ENCODE results near the gene BEST4.
"Not testable (repeated sequence)": the region's sequence is repeated elsewhere in the genome, so short reads cannot be mapped to it uniquely, and the experiment has no call there.

Gene BEST4

DNA sequence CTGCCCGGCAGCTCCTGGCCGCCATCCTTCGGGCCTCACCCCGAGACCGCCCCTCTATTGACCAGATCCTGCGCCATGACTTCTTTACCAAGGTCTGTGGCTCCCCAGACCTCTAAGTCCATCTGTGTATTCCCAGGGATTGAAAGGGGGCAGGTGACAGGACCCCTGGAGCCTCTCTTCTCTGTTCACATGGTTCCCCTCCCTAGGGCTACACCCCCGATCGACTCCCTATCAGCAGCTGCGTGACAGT is 15.0 kb upstream of the BEST4 start:
- no peak for DNase-seq (ENCODE audit: low read depth in 3 of 3, low spot score in 1 of 3)

DNA sequence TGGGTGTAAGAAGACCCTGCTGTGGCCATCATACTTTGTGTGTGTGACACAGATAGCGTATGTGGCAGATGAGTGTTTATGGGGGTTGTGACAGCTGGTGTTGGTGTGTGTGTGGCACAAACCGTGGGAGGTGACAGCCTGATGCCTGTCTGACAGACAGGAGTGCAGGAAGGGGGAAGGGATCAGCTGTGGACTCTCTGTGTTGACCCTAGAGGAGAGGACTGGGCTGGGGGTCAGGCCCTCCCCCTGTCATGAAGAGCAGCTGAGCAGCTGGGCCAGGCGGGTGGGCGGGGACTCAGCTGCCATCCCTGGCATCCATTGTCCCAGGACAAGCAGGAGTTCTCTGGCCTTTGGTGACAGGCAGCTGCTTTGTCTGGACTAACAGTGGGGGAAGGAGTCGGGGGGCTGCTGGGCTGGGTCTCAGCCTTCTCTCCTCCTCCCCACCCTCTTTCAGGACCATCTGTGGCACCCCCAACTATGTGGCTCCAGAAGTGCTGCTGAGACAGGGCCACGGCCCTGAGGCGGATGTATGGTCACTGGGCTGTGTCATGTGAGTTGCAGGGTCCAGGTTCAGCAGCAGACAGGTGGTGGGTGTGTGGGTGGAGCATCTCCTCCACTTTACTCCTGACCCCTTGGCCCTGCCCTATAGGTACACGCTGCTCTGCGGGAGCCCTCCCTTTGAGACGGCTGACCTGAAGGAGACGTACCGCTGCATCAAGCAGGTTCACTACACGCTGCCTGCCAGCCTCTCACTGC is 14.5 kb upstream of the BEST4 start:
- DNase-seq (ENCODE audit: low read depth in 3 of 3, low spot score in 1 of 3) = no peak

DNA sequence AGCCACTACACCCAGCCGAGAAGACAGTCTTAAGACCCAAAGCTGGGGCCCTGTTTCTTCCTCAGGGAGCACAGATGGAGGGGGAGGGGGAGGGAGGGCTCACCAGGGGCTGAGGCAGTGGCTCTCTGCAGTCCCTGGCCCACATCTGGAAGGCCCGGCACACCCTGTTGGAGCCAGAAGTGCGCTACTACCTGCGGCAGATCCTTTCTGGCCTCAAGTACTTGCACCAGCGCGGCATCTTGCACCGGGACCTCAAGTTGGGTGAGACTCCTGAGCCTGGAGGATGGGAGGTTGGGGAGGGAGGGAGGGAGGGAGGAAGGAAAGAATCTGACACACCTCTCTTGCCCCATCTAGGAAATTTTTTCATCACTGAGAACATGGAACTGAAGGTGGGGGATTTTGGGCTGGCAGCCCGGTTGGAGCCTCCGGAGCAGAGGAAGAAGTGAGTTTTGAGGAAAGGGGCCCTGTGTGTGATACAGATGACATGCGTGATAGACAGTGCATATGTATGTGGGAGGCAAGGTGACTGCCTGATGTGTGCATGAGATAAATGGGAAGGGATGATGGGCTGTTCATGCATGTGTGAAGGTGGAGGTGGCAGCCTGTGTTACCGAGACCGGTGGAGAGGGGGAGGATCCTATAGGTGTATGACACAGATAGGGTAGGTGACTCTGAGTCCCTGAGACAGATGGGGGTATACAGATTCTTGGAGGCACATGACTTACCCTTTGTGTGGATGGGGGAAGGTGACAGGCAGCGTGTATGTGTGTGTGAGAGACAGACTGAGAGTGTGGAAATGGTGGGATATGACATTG is 13.7 kb upstream of the BEST4 start:
- no peak for DNase-seq (ENCODE audit: low read depth in 3 of 3, low spot score in 1 of 3)

DNA sequence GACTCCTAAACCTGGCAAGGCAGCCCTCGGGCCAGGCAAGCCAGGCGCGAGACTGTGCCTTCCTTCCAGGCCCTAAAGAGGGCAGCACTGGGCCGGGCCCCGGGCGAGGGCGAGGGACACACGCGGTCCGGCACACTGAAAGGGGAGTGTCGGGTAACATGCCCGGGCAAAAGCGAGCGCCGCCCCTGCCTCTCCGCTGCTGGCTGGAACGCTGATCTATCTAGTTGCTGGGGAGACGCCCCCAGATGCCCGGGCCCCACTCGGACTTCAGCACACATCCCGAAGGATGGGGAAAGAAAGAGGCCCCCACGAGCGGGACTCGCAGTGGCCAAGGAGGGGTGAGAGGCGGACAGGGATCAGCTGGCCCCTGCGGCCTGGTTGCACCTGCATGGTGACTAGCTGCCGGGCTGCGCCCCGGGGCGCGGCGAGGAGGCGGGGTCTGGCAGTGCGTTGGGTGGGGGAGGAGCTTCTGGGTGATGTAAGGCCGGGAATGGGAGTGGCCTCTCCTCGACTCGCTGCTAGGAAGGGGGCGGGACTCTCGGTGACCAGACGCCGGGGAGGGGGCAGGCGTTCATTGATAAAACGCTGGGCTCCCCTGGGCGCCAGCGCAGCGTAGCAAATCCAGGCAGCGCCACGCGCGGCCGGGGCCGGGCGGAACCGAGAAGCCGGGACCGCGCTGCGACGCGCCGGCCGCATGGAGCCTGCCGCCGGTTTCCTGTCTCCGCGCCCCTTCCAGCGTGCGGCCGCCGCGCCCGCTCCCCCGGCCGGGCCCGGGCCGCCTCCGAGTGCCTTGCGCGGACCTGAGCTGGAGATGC is 12.0 kb upstream of the BEST4 start, which contains the start of gene PLK3:
Gene PLK3 (plus strand): TSS at position 608 of the 815 bp plus-strand sequence. CDS start 87 bp downstream, at position 695.
- peak; percentile 94 to 99 (median 98) for DNase-seq (ENCODE audit: low read depth in 3 of 3, low spot score in 1 of 3)

DNA sequence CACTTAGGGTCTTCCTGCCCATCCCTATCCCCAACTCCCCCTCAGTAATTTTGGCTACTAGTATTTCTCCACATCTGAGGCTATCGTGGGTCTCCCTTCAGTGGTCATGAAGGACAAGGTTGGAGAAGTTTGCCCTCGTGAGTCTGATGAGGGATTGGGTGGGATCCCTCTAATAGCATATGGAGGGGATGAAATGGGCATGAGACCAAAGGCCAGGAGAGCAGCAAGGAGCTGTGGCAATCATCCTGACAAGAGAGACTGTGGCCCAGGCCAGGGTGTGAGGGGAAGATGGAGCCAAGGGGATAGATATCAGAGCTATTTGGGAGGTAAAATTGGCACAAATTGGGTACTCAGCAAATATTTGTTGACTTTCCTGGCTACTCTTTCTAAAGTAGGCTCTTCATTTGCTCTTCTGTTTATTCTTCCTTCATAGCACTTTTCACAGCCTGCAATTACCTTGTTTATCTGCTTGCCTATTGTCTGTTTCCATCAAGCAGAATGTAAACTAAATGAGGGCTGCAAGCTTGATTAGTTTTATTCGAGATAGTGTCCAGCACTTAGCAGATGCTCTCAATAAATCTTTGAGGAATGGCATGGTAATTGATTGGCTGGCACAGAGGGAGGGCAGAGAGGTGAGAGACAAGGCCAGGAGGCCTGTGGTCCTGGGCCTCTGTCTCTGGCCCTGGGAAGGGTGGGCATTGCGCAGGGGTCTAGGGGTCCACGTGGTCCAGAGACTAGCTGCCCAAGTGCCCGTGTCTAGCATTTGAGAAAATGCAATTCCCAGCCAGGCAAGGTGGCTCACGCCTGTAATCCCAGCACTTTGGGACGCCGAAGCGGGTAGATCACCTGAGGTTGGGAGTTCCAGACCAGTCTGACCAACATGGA is 10.8 kb upstream of the BEST4 start:
- no peak for DNase-seq (ENCODE audit: low read depth in 3 of 3, low spot score in 1 of 3)

DNA sequence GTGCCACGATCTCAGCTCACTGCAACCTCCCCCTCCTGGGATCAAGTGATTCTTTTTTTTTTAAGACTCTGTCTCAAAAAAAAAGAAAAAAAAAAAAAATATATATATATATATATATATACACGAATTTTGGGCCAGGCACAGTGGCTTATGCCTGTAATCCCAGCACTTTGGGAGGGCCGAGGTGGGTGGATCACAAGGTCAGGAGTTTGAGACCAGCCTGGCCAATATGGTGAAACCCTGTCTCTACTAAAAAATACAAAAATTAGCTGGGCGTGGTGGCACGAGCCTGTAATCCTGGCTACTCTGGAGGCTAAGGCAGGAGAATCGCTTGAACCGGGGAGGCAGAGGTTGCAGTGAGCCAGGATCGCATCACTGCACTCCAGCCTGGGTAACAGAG is 9.9 kb upstream of the BEST4 start:
- DNase-seq (ENCODE audit: low read depth in 3 of 3, low spot score in 1 of 3) = not testable (repeated sequence)

DNA sequence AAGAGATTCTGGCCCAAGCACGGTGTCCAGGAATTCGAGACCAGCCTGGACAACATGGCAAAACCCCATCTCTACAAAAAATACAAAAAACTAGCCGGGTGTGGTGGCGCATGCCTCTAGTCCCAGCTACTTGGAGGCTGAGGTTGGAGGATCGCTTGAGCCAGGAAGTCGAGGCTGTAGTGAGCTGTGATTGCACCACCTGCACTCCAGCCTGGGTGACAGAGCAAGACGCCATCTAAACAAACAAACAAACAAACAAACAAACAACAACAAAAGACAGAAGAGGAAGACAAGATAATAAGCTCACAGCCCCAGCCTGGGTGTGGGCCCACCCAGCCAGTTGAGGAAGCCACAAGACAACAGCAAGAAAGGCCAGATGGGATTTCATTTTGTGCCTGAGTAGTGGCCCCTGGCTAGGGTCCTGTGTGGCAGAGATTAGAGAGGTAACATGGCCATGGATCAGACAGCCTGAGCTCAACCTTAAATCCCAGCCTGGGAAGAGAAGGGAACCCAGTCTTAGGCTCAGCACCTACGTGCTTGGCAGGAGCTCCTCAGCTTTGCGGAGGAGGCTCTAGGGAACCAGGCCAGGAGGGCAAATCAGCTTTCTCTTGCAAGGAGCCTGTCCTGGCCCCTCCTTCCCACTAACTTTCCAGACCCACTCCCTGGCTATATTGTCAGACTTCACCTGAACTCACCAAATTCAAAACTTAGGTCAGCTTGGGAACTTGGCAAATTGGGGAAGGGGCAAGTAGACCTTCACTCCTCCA is 4.9 kb upstream of the BEST4 start:
- DNase-seq (ENCODE audit: low read depth in 3 of 3, low spot score in 1 of 3) = no peak

DNA sequence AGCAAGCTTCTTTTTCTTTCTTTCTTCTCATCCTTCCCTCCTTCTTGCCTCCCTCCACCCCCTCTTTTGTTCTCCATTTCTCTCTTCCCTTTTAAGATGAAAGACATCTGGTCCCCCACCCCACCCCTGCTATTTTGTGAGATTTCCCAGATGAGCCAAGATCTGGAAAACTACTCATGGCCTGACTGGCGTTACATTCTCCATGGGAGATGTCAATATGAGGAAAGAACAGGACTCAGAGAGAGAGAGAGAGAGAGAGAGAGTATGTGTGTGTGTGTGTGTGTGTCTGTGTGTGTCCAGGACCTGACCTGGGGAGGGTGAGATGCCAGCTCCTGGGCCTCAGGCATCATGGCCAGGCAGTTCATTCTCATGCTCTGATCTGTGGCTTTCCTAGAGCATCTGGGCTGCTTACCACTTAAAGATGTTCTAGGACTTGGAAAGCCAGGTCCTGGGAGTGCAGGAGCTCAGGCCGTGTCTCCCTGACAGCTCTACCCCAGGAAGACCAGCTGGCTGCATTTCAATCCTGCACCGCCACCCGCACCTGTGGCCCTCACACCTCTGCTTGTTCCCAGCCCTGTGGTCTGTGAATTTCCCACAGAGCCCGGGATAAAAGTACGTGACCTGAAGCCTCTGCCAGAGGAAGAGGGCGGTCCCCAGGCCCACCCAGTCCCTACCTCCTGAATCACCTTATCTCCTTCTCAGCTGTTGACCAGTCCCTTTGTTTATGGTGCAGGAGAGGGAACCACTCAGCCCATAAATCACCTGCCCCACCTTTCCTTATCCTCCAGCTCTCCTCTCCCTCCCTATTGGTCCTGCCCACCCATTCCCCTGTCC is 3.2 kb upstream of the BEST4 start:
- DNase-seq (ENCODE audit: low read depth in 3 of 3, low spot score in 1 of 3) = no peak

DNA sequence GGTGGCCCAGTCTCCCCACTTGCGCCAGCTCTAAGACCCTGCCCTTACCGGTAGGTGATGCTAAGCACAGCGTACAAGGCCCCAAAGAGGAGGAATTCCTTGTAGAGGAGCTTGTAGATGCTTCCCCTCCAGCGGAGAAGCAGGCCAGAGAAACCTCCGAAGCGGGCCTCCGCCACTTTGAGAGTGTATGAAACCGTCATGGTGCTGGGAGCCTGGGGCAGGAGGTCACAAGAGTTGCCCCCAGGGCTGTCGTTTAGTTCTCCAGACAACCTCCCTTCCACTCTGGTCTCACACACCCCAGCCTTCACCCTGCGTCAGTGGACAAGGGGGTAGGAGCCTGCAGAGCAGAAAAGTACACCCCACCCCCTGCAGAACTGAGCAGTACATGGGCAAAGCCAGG is 464 bp downstream of the BEST4 start:
- no peak for DNase-seq (ENCODE audit: low read depth in 3 of 3, low spot score in 1 of 3)

DNA sequence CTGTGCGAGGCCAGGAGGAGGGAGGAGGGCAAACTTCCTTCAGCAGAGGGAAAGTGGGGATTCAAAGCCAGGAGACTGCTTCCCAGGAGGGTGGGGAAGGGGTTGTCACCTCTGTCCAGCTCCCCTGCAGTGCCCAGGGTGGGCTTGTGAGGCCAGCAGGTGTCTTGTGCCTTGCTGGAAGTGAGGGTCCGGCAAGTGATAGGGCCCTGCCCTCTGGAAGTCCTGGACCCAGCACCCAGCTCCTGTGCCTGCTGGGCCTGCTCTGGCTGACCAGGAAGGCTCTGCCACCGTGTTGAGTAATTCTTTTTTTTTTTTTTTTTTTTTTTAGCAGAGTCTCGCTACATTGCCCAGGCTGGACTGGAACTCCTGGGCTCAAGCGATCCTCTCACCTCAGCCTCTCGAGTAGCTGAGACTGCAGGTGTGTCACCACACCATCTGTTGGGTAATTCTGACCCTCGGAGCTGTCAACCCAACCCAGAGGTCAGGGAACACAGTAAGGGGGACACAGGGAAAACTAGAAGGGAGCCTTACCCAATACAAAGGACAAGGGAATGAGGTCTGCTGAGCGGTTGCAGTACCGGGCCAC is 1.0 kb downstream of the BEST4 start:
- no peak for DNase-seq (ENCODE audit: low read depth in 3 of 3, low spot score in 1 of 3)

DNA sequence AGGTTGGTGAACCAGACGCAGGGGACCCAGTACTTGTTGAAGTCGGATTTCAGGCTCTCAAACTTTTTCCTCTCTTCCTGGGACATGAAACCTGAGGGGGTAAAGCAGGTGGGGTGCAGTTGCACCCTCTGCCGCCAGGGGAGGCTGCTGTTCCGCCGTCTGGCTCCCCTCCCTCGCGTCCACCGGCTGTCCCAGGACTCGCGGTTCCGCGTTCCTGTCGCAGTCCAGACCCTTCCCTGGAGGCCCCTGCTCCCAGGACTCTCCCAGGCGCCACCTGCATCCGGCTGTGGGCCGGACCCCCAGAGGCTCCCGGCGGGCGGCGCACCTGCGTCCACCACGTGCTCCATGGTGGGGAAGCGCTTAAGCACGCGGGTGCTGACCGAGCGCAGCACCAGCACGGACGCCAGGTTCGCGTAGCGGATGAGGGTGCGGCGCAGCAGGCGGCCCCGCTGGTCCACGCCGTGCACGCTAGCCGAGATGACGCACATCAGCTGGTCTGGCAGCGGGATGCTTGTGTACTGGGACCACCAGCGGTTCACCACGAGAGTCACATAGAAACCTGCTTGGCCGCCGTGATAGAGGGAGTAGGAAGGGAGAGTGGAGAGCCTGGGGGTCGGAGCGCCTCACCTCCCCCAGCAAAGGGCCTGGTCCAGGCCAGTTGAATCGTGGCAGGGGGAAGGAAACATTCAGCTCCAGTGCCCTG is 1.7 kb downstream of the BEST4 start:
- DNase-seq (ENCODE audit: low read depth in 3 of 3, low spot score in 1 of 3) = peak in 2 of 3 donors; percentile 64 to 75

DNA sequence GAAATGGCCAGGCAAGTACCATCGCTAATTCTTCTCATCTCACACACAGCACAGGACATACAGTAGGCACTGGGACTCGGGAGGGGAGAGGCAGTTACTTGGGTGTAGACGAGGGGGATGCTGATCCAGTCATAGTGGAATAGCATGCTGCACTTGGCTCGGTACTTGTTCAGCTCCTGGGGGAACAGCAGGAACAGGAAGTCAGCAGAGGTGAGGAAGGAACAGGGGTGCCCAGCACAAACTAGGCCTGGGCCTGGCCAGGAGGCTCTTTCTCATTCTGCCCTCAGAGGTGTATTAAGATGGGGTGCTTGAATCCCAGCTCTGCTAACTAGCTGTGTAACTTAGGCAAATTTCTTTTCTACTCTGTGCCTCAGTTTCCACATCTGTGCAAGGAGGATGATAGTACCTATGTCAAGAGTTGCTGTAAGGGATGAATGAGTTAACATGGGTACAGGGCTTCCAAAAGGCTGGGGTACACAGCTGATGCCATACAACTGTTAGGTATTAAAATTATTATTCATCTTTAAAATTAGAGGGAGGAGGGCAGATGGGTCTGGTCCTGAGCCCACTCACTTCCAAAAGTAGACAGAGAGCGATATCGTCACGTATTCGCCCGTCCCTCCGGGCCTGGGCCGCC is 2.4 kb downstream of the BEST4 start:
- no peak for DNase-seq (ENCODE audit: low read depth in 3 of 3, low spot score in 1 of 3)

DNA sequence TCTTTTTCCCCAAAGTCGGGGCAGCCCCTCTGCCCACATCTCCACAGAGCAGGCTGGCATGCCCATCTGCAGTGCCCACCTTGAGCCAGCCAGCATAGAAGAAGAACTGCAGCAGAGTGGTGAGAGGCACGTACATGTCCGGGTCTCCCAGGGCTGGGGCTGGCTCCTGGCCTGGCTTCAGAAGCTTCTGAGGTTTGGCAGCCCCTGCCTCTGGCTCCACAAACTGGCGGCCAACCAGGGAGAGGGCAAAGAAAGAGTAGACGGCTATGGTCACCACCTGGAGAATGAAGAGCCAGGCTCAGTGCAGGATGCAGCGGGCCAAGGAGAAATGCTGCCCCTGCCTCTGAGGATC is 3.0 kb downstream of the BEST4 start:
- no peak for DNase-seq (ENCODE audit: low read depth in 3 of 3, low spot score in 1 of 3)

DNA sequence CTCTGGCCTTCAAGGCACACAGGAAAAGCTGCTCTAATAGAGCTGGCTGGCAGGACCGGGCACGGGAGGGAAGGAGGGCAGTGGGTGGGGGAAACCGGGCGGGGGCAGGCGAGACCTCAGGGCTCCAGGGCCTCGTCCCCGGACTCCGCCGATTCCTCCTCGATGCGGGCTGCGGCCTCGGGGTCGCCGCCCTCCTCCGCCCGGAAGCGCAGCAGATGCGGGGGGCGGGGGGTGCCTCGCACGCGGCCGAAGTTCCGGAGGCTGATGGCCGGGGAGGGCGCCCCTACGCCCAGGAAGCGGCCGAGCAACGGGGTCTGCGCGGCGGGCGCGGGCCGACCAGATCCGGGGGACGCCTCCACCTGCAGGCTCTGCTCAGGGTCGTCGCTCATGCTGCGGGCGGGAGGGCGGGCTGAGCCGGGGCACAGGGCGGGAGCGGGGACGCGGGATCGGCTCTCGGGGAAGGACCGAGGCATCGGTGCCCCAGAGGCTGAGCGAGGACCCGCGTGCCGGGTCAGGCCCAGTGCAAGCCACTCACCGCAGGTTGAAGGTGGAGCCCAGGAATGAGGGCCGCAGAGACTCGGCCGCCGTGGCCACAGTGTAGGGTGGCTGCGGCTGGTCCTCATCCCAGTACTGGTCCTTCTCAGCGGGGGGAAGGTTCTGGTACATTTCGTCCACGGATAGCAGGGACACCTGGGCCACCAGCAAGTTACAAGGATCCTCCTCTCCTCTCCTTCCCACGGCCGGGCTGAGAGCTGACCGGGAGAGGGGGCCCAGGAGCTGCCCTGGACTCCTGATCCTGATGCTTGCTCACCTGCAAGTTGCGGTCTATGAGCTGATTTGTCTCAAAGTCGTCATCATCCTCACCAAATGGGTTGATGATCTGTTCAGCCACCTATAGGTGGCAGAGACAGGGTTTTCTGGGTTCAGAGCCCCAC is 3.6 kb downstream of the BEST4 start:
- no peak for DNase-seq (ENCODE audit: low read depth in 3 of 3, low spot score in 1 of 3)

DNA sequence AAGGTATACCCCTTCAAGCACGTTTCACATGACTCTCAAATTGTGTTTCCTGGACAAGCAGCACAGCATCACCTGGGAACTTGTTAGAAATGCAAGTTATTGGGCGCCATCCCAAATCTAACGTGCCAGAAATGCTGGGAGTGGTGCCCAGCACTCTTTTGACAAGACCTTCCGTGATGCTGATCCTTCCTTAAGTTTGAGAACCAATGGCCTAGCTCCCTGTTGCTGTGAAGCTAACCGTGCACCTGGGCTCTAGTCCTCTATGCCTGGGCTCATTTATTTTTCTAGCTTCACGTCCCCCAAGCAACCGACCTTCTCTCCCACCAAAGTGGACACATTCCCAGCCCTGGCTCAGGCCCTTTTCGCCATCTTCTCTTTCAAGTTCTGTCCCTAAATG is 4.3 kb downstream of the BEST4 start:
- DNase-seq (ENCODE audit: low read depth in 3 of 3, low spot score in 1 of 3) = no peak

DNA sequence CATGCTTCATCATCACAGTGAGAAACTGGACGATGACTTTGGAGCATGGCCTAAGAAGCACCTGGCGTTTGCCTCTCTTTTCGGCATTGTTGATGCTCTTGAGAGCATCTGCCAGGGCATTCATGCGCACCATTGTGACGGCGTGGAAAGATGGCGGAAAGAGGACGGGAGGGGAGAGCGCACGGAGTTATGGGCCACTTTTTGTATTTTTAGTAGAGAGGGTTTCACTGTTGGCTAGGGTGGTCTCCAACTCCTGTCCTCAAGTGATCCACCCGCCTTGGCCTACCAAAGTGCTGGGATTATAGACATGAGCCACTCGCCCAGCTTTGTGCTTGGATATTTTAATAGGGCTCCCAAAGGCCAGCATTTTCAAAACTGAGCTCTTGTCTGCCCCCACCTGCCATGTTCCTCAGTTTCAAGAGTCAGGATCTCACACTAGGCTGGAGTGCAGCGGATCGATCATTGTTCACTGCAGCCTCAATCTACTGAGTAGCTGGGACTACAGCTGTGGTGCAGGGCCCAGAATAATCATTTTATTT is 7.3 kb downstream of the BEST4 start:
- no peak for DNase-seq (ENCODE audit: low read depth in 3 of 3, low spot score in 1 of 3)
